Activated naive CD4-positive, alpha-beta T cell treated with Interleukin-2 at 50 U/mL for 16 hours (primary cell): Measurements from ENCODE around the gene MPV17L.
"Not testable (repeated sequence)": the region's sequence is repeated elsewhere in the genome, so short reads cannot be mapped to it uniquely, and the experiment has no call there.

ENCODE experiments used
- DNase-seq: peaks from one replicate; pipeline ENCODE4 v3.0.0-alpha.2; 2020

Gene MPV17L

GRCh38 chr16:15453296-15453695 lies 57.7 kb downstream of the MPV17L start:
- not testable (repeated sequence) for DNase-seq

DNA sequence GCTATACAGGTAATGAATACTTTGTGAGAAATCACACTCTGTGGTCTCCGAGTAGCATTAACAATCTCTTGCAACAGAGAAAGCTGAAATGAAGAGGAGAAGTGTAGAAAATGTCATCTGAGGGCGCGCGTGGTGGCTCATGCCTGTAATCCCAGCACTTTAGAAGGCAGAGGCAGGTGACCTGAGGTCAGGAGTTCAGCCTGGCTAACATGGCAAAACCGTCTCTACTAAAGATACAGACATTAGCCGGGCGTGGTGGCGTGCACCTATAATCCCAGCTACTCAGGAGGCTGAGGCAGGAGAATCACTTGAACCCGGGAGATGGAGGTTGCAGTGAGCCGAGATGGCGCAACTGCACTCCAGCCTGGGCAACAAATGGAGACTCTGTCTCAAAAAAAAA lies 59.4 kb downstream of the MPV17L start:
- DNase-seq = not testable (repeated sequence)

DNA sequence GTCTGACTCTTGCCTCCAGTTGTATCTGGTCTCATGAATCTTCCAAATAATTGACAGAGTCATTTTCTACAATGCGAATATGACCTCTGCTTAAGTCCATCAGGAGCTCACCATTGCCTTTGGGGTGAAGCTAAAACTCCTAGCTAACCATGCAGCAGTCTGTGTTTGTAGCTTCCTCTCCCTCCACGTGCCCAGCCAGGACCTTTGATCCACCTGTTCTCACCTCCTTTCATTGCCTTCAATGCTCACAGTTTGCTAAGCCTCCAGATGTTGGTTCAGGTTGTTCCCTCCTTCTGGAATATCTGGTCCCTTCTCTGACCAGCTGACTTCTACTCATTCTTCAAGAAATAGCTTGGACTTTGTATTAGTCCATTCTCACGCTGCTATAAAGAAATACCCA lies 61.8 kb downstream of the MPV17L start:
- DNase-seq = no peak

- no peak for DNase-seq
These were observed 62.4 kb downstream of the MPV17L start for GRCh38 chr16:15457958-15458357.

DNA sequence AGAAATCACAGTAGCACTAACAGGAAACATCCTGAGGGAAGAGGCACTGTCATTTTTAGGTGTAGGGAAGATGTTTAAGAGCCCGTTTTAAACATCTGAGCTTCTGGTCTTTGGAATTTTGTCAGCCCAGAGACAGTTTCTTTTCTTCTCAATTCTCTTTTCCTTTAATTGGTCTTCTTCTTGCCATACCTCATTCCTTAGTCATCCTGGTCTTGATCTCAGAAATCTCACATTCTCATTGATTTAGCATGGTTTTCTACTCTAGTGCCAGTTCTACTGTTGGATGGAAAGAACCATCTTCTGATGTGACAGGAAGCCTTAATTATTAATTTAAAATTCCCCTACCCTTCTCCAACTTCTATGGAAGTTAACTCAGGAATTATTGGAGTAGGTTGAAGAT lies 64.2 kb downstream of the MPV17L start:
- DNase-seq = no peak

DNA sequence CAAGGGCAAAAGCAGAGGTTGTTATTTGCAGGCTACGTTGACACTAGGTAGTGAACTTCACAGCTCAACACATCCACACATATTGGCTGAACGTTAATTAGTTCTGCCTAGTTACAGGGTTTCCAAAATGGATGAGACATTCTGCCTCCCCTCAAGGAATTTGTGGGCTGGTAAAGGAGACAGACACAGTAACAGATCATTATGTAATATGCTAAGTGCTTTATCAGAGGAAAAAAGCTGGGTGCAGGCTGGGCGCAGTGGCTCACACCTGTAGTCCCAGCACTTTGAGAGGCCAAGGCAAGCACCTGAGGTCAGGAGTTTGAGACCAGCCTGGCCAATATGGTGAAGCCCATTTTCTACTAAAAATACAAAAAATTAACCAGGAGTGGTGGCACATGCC lies 65.0 kb downstream of the MPV17L start:
- no peak for DNase-seq

DNA sequence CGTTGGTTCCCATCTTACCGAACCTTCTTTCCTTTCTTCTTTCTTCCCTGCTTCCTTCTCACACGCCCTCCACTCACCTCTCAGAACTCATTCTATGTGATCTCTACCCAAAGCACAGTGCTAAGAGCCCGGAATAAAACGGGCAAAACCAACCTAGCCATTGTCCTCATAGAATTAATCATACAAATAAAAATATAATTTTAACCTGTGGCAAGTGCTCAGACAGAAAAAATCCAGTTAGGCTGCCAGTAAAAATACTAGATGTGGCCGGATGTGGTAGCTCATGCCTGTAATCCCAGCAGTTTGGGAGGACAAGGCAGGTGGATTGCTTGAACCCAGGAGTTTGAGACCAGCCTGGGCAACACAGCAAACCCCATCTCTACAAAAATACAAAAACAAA lies 65.8 kb downstream of the MPV17L start:
- no peak for DNase-seq
